DND-41 (cell line): ENCODE measurements around the gene ATP6AP1.

ENCODE experiments used
- ATAC-seq: fragments of 200-7000 bp; cut with Tn5 transposase; 3 replicates; pipeline ENCODE4 v1.9.1; 2021; ENCODE audit warnings: low read depth; ENCODE audit not compliant: insufficient read depth
- DNase-seq: peaks from one replicate; pipeline ENCODE4 v3.0.0-alpha.2; 2020
- H2AFZ ChIP-seq: 2 replicates; pipeline ENCODE4 v1.6.0; 2012; ENCODE audit warnings: low read depth, low read length
- H3K27ac ChIP-seq: 2 replicates; pipeline ENCODE4 v1.5.1; 2012; ENCODE audit warnings: low read length, inconsistent platforms
- H3K27me3 ChIP-seq: fragments of 200-600 bp; sonication (generic); 2 replicates; pipeline ENCODE4 v1.6.0; 2012; ENCODE audit warnings: low read length, mild to moderate bottlenecking, inconsistent platforms; ENCODE audit not compliant: insufficient read depth, poor library complexity
- H3K36me3 ChIP-seq: 2 replicates; pipeline ENCODE4 v1.5.1; 2012; ENCODE audit warnings: low read length, inconsistent platforms; ENCODE audit not compliant: insufficient read depth
- H3K4me1 ChIP-seq: 2 replicates; pipeline ENCODE4 v1.5.1; 2012; ENCODE audit warnings: mild to moderate bottlenecking, low read length; ENCODE audit not compliant: insufficient read depth
- H3K4me2 ChIP-seq: 2 replicates; pipeline ENCODE4 v1.6.0; 2012; ENCODE audit warnings: mild to moderate bottlenecking, moderate library complexity, low read length, inconsistent platforms; ENCODE audit not compliant: insufficient read depth
- H3K4me3 ChIP-seq, 2 experiments: fragments of 200-600 bp in 1 of 2; shearing (Covaris generic) in 1 of 2; 2 replicates each; pipeline ENCODE4 v1.5.1; 2012 to 2016; ENCODE audit warnings: inconsistent platforms in 2 of 2, low read length in 2 of 2, mild to moderate bottlenecking in 2 of 2, low read depth in 1 of 2, moderate library complexity in 1 of 2
- H3K79me2 ChIP-seq: 2 replicates; pipeline ENCODE4 v1.6.0; 2012; ENCODE audit warnings: low read length, inconsistent platforms; ENCODE audit not compliant: insufficient read depth
- H3K9ac ChIP-seq: 2 replicates; pipeline ENCODE4 v1.6.0; 2012; ENCODE audit warnings: low read depth, mild to moderate bottlenecking, inconsistent platforms, low read length, moderate library complexity
- H3K9me3 ChIP-seq: 2 replicates; pipeline ENCODE4 v1.5.1; 2012; ENCODE audit warnings: low read length, moderate library complexity, mild to moderate bottlenecking, inconsistent platforms; ENCODE audit not compliant: insufficient read depth, severe bottlenecking
- H4K20me1 ChIP-seq: 2 replicates; pipeline ENCODE4 v1.6.0; 2012; ENCODE audit warnings: low read length; ENCODE audit not compliant: insufficient read depth
- EZH2 ChIP-seq: IDR thresholded peaks from 3 replicates; pipeline ENCODE4 v1.6.1; 2012; ENCODE audit warnings: borderline replicate concordance, low read depth, mild to moderate bottlenecking, moderate library complexity, low read length, inconsistent platforms; ENCODE audit not compliant: severe bottlenecking
- TF ChIP-seq, protein P1 (sequence below): IDR thresholded peaks from 2 replicates; pipeline ENCODE4 v1.5.1; 2012; ENCODE audit warnings: borderline replicate concordance, low read length, moderate library complexity, mild to moderate bottlenecking; ENCODE audit not compliant: poor library complexity, severe bottlenecking; ENCODE audit errors: extremely low read depth

Gene ATP6AP1

DNA sequence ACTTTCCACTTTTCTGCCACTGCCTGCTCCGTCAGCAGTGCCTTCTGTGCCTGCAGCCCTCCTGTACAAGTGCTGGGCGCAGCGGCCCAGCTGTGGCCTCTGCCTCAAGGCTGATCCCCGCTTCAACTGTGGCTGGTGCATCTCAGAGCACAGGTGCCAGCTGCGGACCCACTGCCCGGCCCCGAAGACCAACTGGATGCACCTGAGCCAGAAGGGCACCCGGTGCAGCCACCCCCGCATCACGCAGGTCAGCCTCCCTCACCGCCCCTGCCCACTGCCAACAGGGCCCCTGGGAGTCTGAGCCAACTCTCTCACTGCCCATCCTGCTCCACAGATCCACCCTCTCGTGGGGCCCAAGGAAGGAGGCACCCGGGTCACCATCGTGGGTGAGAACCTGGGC is 37.1 kb downstream of the ATP6AP1 start:
- DNase-seq: no peak
- no peak for ATAC-seq
- H3K4me3 ChIP-seq: no peak overlapping the region
- no peaks in the 10 kb centered on the region for H3K9me3 ChIP-seq
- H3K36me3 ChIP-seq: peaks cover 70% of the 10 kb centered on the region
- H3K4me1 ChIP-seq: no peaks in the 10 kb centered on the region; the same call in none of the 2 replicates
- H3K9ac ChIP-seq: no peak overlapping the region
- no peaks in the 10 kb centered on the region for H4K20me1 ChIP-seq
- no peaks in the 10 kb centered on the region for H3K79me2 ChIP-seq
- H2AFZ ChIP-seq: no peak overlapping the region
- H3K4me2 ChIP-seq: no peak overlapping the region
- no peak overlapping the region for H3K27ac ChIP-seq
- no peaks in the 10 kb centered on the region for H3K27me3 ChIP-seq
- TF ChIP-seq, protein P1, sequence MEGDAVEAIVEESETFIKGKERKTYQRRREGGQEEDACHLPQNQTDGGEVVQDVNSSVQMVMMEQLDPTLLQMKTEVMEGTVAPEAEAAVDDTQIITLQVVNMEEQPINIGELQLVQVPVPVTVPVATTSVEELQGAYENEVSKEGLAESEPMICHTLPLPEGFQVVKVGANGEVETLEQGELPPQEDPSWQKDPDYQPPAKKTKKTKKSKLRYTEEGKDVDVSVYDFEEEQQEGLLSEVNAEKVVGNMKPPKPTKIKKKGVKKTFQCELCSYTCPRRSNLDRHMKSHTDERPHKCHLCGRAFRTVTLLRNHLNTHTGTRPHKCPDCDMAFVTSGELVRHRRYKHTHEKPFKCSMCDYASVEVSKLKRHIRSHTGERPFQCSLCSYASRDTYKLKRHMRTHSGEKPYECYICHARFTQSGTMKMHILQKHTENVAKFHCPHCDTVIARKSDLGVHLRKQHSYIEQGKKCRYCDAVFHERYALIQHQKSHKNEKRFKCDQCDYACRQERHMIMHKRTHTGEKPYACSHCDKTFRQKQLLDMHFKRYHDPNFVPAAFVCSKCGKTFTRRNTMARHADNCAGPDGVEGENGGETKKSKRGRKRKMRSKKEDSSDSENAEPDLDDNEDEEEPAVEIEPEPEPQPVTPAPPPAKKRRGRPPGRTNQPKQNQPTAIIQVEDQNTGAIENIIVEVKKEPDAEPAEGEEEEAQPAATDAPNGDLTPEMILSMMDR: no peak
- no peak for TF ChIP-seq EZH2

DNA sequence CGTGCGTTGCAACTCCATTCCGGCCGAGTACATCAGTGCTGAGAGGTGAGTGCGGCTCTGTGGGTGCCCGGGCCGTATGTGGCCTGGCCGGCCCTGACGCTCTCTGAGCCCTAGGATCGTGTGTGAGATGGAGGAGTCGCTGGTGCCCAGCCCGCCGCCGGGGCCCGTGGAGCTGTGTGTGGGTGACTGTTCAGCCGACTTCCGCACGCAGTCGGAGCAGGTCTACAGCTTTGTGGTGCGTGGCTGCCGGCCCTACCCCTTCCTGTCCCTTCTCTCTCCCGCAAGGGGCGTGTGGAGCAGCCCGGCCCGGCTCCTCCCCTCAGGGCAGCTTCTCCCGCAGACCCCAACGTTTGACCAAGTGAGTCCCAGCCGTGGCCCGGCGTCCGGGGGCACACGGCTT is 37.6 kb downstream of the ATP6AP1 start:
- Histone ChIP-seq H3K27ac (no peak overlapping the region), H4K20me1 (no peaks in the 10 kb centered on the region), H2AFZ (no peak overlapping the region), H3K36me3 (peaks cover 70% of the 10 kb centered on the region), H3K4me1 (no peaks in the 10 kb centered on the region; the same call in none of the 2 replicates), H3K9me3 (no peaks in the 10 kb centered on the region), H3K27me3 (no peaks in the 10 kb centered on the region), H3K4me3 (no peak overlapping the region), H3K79me2 (no peaks in the 10 kb centered on the region), H3K4me2 (no peak overlapping the region), H3K9ac (no peak overlapping the region)
- TF ChIP-seq EZH2: no peak
- TF ChIP-seq, protein P1: no peak
- DNase-seq (no peak), ATAC-seq (no peak)

DNA sequence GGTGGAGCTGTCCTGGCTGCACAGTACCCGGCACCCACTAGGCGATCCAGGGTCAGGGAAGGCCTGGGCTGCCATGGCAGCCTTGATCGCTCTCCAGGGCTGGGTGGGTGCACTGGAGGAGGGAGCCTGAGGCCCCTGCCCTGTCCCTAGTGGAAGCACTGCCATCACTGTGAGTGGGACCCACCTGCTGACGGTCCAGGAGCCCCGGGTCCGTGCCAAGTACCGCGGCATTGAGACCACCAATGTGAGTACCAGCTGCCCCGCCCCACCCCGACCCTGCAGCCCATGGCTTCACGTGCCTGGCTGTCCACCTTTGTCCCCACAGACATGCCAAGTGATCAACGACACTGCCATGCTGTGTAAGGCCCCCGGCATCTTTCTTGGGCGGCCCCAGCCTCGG is 38.4 kb downstream of the ATP6AP1 start:
- TF ChIP-seq EZH2: no peak
- TF ChIP-seq, protein P1: no peak
- no peak overlapping the region for H3K27ac ChIP-seq
- H3K36me3 ChIP-seq: peaks cover 71% of the 10 kb centered on the region
- H3K4me3 ChIP-seq: no peak overlapping the region
- H2AFZ ChIP-seq: no peak overlapping the region
- H3K27me3 ChIP-seq: no peaks in the 10 kb centered on the region
- no peak overlapping the region for H3K9ac ChIP-seq
- no peak overlapping the region for H3K4me2 ChIP-seq
- H3K4me1 ChIP-seq: no peaks in the 10 kb centered on the region
- H3K9me3 ChIP-seq: no peaks in the 10 kb centered on the region
- DNase-seq (no peak), ATAC-seq (no peak)
- no peaks in the 10 kb centered on the region for H4K20me1 ChIP-seq
- H3K79me2 ChIP-seq: no peaks in the 10 kb centered on the region

DNA sequence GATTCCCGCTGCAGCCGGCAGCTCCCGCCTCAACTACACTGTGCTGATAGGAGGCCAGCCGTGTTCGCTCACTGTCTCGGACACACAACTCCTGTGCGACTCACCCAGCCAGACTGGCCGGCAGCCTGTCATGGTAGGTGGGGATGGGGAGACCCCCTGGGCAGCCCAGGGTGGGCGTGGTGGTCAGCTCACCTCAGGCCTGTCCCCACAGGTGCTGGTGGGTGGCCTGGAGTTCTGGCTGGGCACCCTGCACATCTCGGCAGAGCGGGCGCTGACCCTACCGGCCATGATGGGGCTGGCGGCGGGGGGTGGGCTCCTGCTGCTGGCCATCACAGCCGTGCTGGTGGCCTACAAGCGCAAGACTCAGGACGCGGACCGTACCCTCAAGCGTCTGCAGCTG is 39.1 kb downstream of the ATP6AP1 start:
- no peak for DNase-seq
- no peak for TF ChIP-seq EZH2
- TF ChIP-seq, protein P1: no peak

More for the DNA sequence above, 39.1 kb downstream of the ATP6AP1 start:
- no peaks in the 10 kb centered on the region for H4K20me1 ChIP-seq
- H3K4me1 ChIP-seq: no peaks in the 10 kb centered on the region
- no peaks in the 10 kb centered on the region for H3K79me2 ChIP-seq
- H3K9me3 ChIP-seq: no peaks in the 10 kb centered on the region
- no peak for ATAC-seq
- no peak overlapping the region for H3K4me2 ChIP-seq
- no peak overlapping the region for H2AFZ ChIP-seq
- H3K36me3 ChIP-seq: peaks cover 69% of the 10 kb centered on the region
- no peak overlapping the region for H3K9ac ChIP-seq
- no peaks in the 10 kb centered on the region for H3K27me3 ChIP-seq
- H3K27ac ChIP-seq: no peak overlapping the region
- no peak overlapping the region for H3K4me3 ChIP-seq
